Measurements from ENCODE around the gene YAF2. TPM values are rescaled to one million over a fixed set of nuclear protein-coding genes. Genes with fewer than 3 reads are reported as not detected.

YAF2 gene
- total and polyA plus RNA-seq, 11 donors: 31.5 to 125 (median 77.8) TPM

DNA sequence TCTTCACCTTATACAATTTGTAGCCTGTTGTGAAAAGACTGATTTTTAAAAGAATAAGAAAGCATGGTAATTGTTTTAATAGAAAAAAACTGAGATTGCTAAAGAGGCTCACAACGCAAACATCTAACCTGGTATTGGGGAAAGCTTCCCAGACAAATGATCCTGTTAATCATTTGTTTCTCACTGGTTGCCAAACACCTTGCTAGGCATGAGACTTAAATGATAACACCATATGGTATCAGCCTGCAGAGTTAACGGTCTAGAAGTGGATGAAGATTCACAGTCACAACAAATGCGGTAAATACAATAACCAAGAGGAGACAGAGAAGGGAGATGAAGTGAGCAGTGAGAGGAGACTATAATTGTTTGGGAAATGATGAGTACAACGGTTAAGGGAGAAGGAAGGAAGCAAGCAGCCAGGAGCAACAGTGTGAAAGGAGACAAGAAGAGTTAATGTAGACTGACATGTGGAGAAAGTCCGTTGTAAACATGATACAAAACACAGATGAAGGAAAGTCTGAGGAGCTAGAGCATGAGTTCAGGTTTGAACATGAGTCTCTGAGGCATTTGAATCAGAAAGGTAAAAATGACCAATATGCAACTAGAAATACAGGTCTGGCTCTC lies 113.2 kb downstream of the YAF2 start:
- intact Hi-C loops (cut with DNase I): loop anchor here in 9 of 10 donors (5.0 to 10.0 kb wide), 8 partner anchors 207 to 1220 kb away; no protein-coding TSS in a partner anchor

DNA sequence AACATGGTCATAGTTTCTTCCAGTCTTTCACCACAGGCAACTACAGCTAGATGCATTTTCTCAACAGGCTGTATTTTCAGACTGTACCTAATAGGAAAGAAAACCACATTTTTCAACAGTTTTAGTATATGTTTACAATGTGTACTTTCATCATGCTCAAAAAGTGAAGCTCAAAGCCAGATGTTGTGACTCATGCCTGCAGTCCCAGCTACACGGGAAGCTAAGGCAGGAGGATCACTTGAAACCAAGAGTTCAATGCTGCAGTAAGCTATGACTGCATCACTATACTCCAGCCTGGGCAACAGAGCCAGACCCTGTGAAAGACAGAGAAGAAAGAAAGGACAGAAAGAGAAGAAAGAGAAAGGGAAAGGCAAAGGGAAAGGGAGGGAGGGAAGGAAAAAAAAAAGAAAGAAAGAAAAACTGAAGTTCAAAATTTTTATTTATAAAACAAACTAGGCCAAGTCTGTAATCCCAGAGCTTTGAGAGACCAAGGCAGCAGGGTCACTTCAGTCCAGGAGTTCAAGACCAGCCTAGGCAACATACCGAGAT lies 118.9 kb downstream of the YAF2 start:
- Histone ChIP-seq H3K36me3 (peaks cover 0 to 22% (median 7%) of the 10 kb centered on the region in 9 donors), H3K27me3 (no peaks in the 10 kb centered on the region), H3K9me3 (peaks cover 0 to 3% (median 0%) of the 10 kb centered on the region in 12 donors), H3K4me3 (no peak overlapping the region), H3K4me1 (no peaks in the 10 kb centered on the region), H3K27ac (no peak overlapping the region)
- intact Hi-C loops (cut with DNase I): no loop called here
- TF ChIP-seq, protein P1, sequence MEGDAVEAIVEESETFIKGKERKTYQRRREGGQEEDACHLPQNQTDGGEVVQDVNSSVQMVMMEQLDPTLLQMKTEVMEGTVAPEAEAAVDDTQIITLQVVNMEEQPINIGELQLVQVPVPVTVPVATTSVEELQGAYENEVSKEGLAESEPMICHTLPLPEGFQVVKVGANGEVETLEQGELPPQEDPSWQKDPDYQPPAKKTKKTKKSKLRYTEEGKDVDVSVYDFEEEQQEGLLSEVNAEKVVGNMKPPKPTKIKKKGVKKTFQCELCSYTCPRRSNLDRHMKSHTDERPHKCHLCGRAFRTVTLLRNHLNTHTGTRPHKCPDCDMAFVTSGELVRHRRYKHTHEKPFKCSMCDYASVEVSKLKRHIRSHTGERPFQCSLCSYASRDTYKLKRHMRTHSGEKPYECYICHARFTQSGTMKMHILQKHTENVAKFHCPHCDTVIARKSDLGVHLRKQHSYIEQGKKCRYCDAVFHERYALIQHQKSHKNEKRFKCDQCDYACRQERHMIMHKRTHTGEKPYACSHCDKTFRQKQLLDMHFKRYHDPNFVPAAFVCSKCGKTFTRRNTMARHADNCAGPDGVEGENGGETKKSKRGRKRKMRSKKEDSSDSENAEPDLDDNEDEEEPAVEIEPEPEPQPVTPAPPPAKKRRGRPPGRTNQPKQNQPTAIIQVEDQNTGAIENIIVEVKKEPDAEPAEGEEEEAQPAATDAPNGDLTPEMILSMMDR (IDR thresholded peaks at IDR 0.05): no peak
- TF ChIP-seq POLR2A (IDR thresholded peaks at IDR 0.05): no peak
- ATAC-seq (no peak), DNase-seq (no peak)
- WGBS, 4 donors: 78 to 84% (median 79%) methylated on average over 2 of the region's 2 CpGs

More for the DNA sequence above, 113.2 kb downstream of the YAF2 start:
- TF ChIP-seq POLR2A (IDR thresholded peaks at IDR 0.05): no peak
- H3K27ac ChIP-seq: no peak overlapping the region
- no peaks in the 10 kb centered on the region for H3K27me3 ChIP-seq
- 30 to 45% (median 33%) methylated on average over 5 of the region's 5 CpGs for WGBS, 4 donors
- H3K36me3 ChIP-seq: no peaks in the 10 kb centered on the region
- no peak overlapping the region for H3K4me3 ChIP-seq
- no peak for DNase-seq
- H3K9me3 ChIP-seq: no peaks in the 10 kb centered on the region
- H3K4me1 ChIP-seq: peaks cover 0 to 17% (median 3%) of the 10 kb centered on the region in 12 donors
- no peak for ATAC-seq

DNA sequence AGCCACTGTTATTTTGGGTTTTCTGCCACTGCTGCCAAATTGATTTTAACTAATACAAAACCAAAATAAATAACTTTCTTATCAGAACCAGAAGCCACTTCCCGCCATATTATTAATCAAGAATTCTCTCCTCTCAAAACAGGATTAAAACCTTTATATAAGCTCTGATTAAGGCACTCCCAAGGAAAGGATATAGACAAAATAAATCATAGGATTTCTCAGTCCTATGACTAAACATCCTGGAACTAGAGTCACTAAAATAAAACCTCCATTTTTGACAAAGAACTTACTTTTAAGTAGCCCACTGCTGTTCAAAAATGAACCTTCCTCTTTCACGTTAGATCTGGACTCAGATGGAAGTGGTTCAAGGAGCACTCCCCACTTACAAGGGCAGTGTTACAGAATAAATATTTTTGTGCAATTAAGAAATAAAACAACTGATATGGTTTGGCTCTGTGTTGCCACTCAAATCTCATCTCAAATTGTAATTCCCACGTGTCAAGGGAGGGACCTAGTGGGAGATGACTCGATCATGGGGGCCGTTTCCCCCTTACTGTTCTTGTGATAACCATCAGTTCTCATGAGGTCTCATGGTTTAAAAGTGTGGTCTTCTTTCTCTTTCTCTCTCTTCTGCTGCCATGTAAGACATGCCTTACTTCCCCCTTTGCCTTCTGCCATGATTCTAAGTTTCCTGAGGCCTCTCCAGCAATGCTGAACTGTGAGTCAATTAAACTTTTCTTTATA lies 119.7 kb downstream of the YAF2 start:
- TF ChIP-seq POLR2A (IDR thresholded peaks at IDR 0.05): no peak
- TF ChIP-seq, protein P1 (IDR thresholded peaks at IDR 0.05): no peak
- no peaks in the 10 kb centered on the region for H3K27me3 ChIP-seq
- intact Hi-C loops (cut with DNase I): no loop called here
- H3K4me1 ChIP-seq: no peaks in the 10 kb centered on the region
- ATAC-seq (no peak), DNase-seq (no peak)
- H3K36me3 ChIP-seq: peaks cover 0 to 22% (median 7%) of the 10 kb centered on the region in 9 donors
- H3K4me3 ChIP-seq: no peak overlapping the region
- peaks cover 0 to 4% (median 0%) of the 10 kb centered on the region in 12 donors for H3K9me3 ChIP-seq
- no peak overlapping the region for H3K27ac ChIP-seq
- 88 to 93% (median 89%) methylated on average over 5 of the region's 5 CpGs for WGBS, 4 donors

DNA sequence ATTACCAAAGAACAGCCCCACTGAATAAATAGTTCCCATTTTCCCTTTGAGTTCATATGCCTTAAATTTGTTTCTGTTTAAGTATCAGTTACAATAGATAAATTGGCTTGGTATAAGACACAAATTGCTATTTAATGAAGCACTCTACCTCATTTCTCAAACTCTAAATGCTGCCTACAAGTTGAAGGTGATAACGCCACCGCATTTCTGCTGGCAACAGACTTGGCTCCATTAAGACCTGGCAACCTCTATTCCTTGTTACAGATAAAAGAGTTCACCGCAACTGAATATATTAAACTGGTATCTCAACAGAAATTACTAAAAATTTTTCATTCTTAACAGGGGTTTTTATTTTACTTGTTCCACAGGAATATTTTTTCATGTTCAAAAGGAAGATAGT lies 129.0 kb downstream of the YAF2 start:
- DNase-seq: no peak
- TF ChIP-seq POLR2A (IDR thresholded peaks at IDR 0.05): no peak
- TF ChIP-seq, protein P1 (IDR thresholded peaks at IDR 0.05): no peak
- H3K4me3 ChIP-seq: no peak overlapping the region
- intact Hi-C loops (cut with DNase I): loop anchor here in 2 of 10 donors (10.0 kb wide), 1 partner anchor 834 kb away; no protein-coding TSS in a partner anchor
- no peak overlapping the region for H3K27ac ChIP-seq
- 59 to 71% (median 61%) methylated on average over 3 of the region's 3 CpGs for WGBS, 4 donors
- peaks cover 0 to 22% (median 0%) of the 10 kb centered on the region in 12 donors for H3K9me3 ChIP-seq
- peaks cover 0 to 28% (median 3%) of the 10 kb centered on the region in 9 donors for H3K36me3 ChIP-seq
- H3K27me3 ChIP-seq: no peaks in the 10 kb centered on the region
- ATAC-seq: no peak
- H3K4me1 ChIP-seq: no peaks in the 10 kb centered on the region

Other genes with a start within 250 kb of the YAF2 start
- gene GXYLT1, start 93.4 kb downstream of the YAF2 start, total RNA-seq: 1 to 10 TPM; 3.9 to 8.3 (median 6.3) TPM
- gene GXYLT1, start 93.4 kb downstream of the YAF2 start, polyA plus RNA-seq: 1 to 10 TPM; 1.4 to 3.4 TPM
- gene ZCRB1, start 87.8 kb upstream of the YAF2 start, total RNA-seq: 10 to 100 TPM; 30.8 to 69.0 (median 56.2) TPM
- gene ZCRB1, start 87.8 kb upstream of the YAF2 start, polyA plus RNA-seq: 10 to 100 TPM; 28.1 to 41.2 TPM
- gene PPHLN1, start 87.9 kb upstream of the YAF2 start, total RNA-seq: 10 to 100 TPM; 25.5 to 41.1 (median 35.6) TPM
- gene PPHLN1, start 87.9 kb upstream of the YAF2 start, polyA plus RNA-seq: 10 to 100 TPM; 21.4 to 35.6 TPM